ENCODE data around the gene L3MBTL2. TPM values are rescaled to one million over a fixed set of nuclear protein-coding genes. Genes with fewer than 3 reads are reported as not detected.
A peak's percentile ranks its signal among the peaks of the same experiment; 100 is the strongest.
"Not testable (repeated sequence)": the region's sequence is repeated elsewhere in the genome, so short reads cannot be mapped to it uniquely, and the experiment has no call there.

Gene L3MBTL2
- total RNA-seq, 4 donors from 2014 or later: 2.1 to 35.1 (median 22.2) TPM

DNA sequence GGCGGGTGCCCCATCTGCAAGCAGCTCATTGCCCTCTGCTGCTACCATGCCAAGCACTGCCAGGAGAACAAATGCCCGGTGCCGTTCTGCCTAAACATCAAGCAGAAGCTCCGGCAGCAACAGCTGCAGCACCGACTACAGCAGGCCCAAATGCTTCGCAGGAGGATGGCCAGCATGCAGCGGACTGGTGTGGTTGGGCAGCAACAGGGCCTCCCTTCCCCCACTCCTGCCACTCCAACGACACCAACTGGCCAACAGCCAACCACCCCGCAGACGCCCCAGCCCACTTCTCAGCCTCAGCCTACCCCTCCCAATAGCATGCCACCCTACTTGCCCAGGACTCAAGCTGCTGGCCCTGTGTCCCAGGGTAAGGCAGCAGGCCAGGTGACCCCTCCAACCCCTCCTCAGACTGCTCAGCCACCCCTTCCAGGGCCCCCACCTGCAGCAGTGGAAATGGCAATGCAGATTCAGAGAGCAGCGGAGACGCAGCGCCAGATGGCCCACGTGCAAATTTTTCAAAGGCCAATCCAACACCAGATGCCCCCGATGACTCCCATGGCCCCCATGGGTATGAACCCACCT, 28.0 kb upstream of the L3MBTL2 start:
- intact Hi-C loops (cut with DNase I; ENCODE audit: low total_unique reads): no loop called here
- Histone ChIP-seq H3K27me3 (no peaks in the 10 kb centered on the region), H3K27ac (no peak overlapping the region), H3K4me1 (no peaks in the 10 kb centered on the region), H3K9me3 (no peaks in the 10 kb centered on the region), H3K4me3 (no peak overlapping the region), H3K36me3 (no peaks in the 10 kb centered on the region)
- DNase-seq: peak in 1 of 2 donors; percentile 29
- TF ChIP-seq, protein P1, sequence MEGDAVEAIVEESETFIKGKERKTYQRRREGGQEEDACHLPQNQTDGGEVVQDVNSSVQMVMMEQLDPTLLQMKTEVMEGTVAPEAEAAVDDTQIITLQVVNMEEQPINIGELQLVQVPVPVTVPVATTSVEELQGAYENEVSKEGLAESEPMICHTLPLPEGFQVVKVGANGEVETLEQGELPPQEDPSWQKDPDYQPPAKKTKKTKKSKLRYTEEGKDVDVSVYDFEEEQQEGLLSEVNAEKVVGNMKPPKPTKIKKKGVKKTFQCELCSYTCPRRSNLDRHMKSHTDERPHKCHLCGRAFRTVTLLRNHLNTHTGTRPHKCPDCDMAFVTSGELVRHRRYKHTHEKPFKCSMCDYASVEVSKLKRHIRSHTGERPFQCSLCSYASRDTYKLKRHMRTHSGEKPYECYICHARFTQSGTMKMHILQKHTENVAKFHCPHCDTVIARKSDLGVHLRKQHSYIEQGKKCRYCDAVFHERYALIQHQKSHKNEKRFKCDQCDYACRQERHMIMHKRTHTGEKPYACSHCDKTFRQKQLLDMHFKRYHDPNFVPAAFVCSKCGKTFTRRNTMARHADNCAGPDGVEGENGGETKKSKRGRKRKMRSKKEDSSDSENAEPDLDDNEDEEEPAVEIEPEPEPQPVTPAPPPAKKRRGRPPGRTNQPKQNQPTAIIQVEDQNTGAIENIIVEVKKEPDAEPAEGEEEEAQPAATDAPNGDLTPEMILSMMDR (IDR thresholded peaks at IDR 0.05): no peak
- TF ChIP-seq POLR2A (IDR thresholded peaks at IDR 0.05): no peak

- Histone ChIP-seq H3K4me1 (no peaks in the 10 kb centered on the region), H3K27ac (no peak overlapping the region), H3K9me3 (no peaks in the 10 kb centered on the region), H3K27me3 (no peaks in the 10 kb centered on the region), H3K4me3 (no peak overlapping the region), H3K36me3 (no peaks in the 10 kb centered on the region)
- DNase-seq: no peak
- TF ChIP-seq, protein P1 (IDR thresholded peaks at IDR 0.05): no peak
- TF ChIP-seq POLR2A (IDR thresholded peaks at IDR 0.05): no peak
- intact Hi-C loops (cut with DNase I; ENCODE audit: low total_unique reads): no loop called here
These were observed 27.3 kb upstream of the L3MBTL2 start for GRCh38 chr22:41177622-41178424.

- DNase-seq: peak in 1 of 2 donors; percentile 32
- no peaks in the 10 kb centered on the region for H3K36me3 ChIP-seq
- no peak for TF ChIP-seq POLR2A (IDR thresholded peaks at IDR 0.05)
- TF ChIP-seq, protein P1 (IDR thresholded peaks at IDR 0.05): no peak
These were observed 26.6 kb upstream of the L3MBTL2 start for GRCh38 chr22:41178425-41178975.

GRCh38 chr22:41180362-41180761, 24.8 kb upstream of the L3MBTL2 start:
- DNase-seq; H3K27ac ChIP-seq; H3K4me1 ChIP-seq; intact Hi-C loops (cut with DNase I; ENCODE audit: low total_unique reads); H3K4me3 ChIP-seq; H3K9me3 ChIP-seq; H3K27me3 ChIP-seq; H3K36me3 ChIP-seq: not testable (repeated sequence)

More at GRCh38 chr22:41178425-41178975, 26.6 kb upstream of the L3MBTL2 start:
- H3K4me1 ChIP-seq: no peaks in the 10 kb centered on the region
- H3K4me3 ChIP-seq: no peak overlapping the region
- intact Hi-C loops (cut with DNase I; ENCODE audit: low total_unique reads): no loop called here
- no peak overlapping the region for H3K27ac ChIP-seq
- H3K27me3 ChIP-seq: no peaks in the 10 kb centered on the region
- no peaks in the 10 kb centered on the region for H3K9me3 ChIP-seq

DNA sequence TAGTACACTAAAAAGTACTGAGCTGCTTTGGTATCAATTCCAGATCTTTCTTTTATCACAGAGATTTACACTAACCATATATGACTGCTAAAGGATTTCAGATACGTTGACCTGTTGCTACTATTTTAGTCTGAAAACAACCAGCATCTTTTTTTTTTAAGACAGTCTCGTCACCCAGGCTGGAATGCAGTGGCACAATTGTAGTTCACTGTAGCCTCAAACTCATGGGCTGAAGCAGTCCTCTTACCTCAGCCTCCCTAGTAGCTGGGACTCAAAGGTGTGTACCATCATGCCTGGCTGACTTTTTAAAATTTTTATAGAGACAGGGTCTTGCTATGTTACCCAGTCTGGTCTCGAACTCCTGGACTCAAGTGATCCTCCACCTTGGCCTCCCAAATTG, 24.2 kb upstream of the L3MBTL2 start:
- no peak overlapping the region for H3K4me3 ChIP-seq
- intact Hi-C loops (cut with DNase I; ENCODE audit: low total_unique reads): no loop called here
- no peaks in the 10 kb centered on the region for H3K36me3 ChIP-seq
- no peak for DNase-seq
- H3K9me3 ChIP-seq: no peaks in the 10 kb centered on the region
- TF ChIP-seq, protein P1 (IDR thresholded peaks at IDR 0.05): no peak
- no peak for TF ChIP-seq POLR2A (IDR thresholded peaks at IDR 0.05)
- H3K27ac ChIP-seq: no peak overlapping the region
- H3K27me3 ChIP-seq: no peaks in the 10 kb centered on the region
- H3K4me1 ChIP-seq: no peaks in the 10 kb centered on the region

All from uterus (tissue), 4 donors.